ENCODE measurements around the gene HESX1. TPM values are rescaled to one million over a fixed set of nuclear protein-coding genes. Genes with fewer than 3 reads are reported as not detected.

HESX1 gene
- total and polyA plus RNA-seq, 7 donors = 0.82 to 3.6 (median 1.4) TPM; not detected in 4

GRCh38 chr3:57224856-57225255, 25.1 kb upstream of the HESX1 start:
- no peak for TF ChIP-seq POLR2A (IDR thresholded peaks at IDR 0.05)
- no peak for TF ChIP-seq EP300 (IDR thresholded peaks at IDR 0.05)
- TF ChIP-seq POLR2AphosphoS5 (IDR thresholded peaks at IDR 0.05) = no peak
- no peak for TF ChIP-seq CTCF (IDR thresholded peaks at IDR 0.05)
- WGBS, 2 donors = 61 to 78% methylated on average over 4 of the region's 4 CpGs
- peaks cover 0 to 22% (median 18%) of the 10 kb centered on the region in 4 donors for H3K4me1 ChIP-seq
- H3K27ac ChIP-seq = no peak overlapping the region
- H3K4me3 ChIP-seq = no peak overlapping the region
- no peaks in the 10 kb centered on the region for H3K27me3 ChIP-seq
- no peaks in the 10 kb centered on the region for H3K9me3 ChIP-seq
- DNase-seq = no peak
- intact Hi-C loops (cut with DNase I) = loop anchor here (5.0 kb wide), 2 partner anchors 228 to 543 kb away; partner anchors contain the start of gene TASOR
- no peaks in the 10 kb centered on the region for H3K36me3 ChIP-seq

- no peaks in the 10 kb centered on the region for H3K36me3 ChIP-seq
- no peaks in the 10 kb centered on the region for H3K27me3 ChIP-seq
- no peak overlapping the region for H3K27ac ChIP-seq
- no peak for DNase-seq
- TF ChIP-seq CTCF (IDR thresholded peaks at IDR 0.05) (no peak), POLR2A (IDR thresholded peaks at IDR 0.05) (no peak), POLR2AphosphoS5 (IDR thresholded peaks at IDR 0.05) (no peak), EP300 (IDR thresholded peaks at IDR 0.05) (no peak)
- 67 to 77% methylated on average over 2 of the region's 2 CpGs for WGBS, 2 donors
- H3K4me1 ChIP-seq = peaks cover 0 to 5% (median 3%) of the 10 kb centered on the region in 4 donors
- H3K9me3 ChIP-seq = no peaks in the 10 kb centered on the region
- intact Hi-C loops (cut with DNase I) = no loop called here
- H3K4me3 ChIP-seq = no peak overlapping the region
These were observed 22.1 kb upstream of the HESX1 start for GRCh38 chr3:57221883-57222282.

GRCh38 chr3:57206423-57206822, 6.6 kb upstream of the HESX1 start:
- no peak for TF ChIP-seq POLR2A (IDR thresholded peaks at IDR 0.05)
- no peak for DNase-seq
- no peak overlapping the region for H3K4me3 ChIP-seq
- WGBS, 2 donors = 88 to 95% methylated on average over 2 of the region's 2 CpGs
- intact Hi-C loops (cut with DNase I) = no loop called here
- no peak overlapping the region for H3K27ac ChIP-seq
- H3K4me1 ChIP-seq = no peaks in the 10 kb centered on the region
- H3K9me3 ChIP-seq = no peaks in the 10 kb centered on the region
- H3K27me3 ChIP-seq = no peaks in the 10 kb centered on the region
- no peaks in the 10 kb centered on the region for H3K36me3 ChIP-seq

GRCh38 chr3:57194641-57195040, 5.1 kb downstream of the HESX1 start:
- no peak for DNase-seq
- no peak overlapping the region for H3K27ac ChIP-seq
- TF ChIP-seq POLR2A (IDR thresholded peaks at IDR 0.05) = no peak
- TF ChIP-seq CTCF (IDR thresholded peaks at IDR 0.05) = no peak
- no peak for TF ChIP-seq EP300 (IDR thresholded peaks at IDR 0.05)
- TF ChIP-seq POLR2AphosphoS5 (IDR thresholded peaks at IDR 0.05) = no peak
- H3K27me3 ChIP-seq = peaks cover 0 to 6% (median 0%) of the 10 kb centered on the region in 3 donors
- H3K4me3 ChIP-seq = no peak overlapping the region
- no peaks in the 10 kb centered on the region for H3K9me3 ChIP-seq
- intact Hi-C loops (cut with DNase I) = no loop called here
- 90 to 95% methylated on average over 4 of the region's 4 CpGs for WGBS, 2 donors
- H3K4me1 ChIP-seq = no peaks in the 10 kb centered on the region
- no peaks in the 10 kb centered on the region for H3K36me3 ChIP-seq

GRCh38 chr3:57192028-57192427, 7.8 kb downstream of the HESX1 start:
- WGBS, 2 donors = 90 to 94% methylated on average over 3 of the region's 3 CpGs
- no peak for DNase-seq
- Histone ChIP-seq H3K27ac (no peak overlapping the region), H3K9me3 (no peaks in the 10 kb centered on the region), H3K4me1 (no peaks in the 10 kb centered on the region), H3K36me3 (no peaks in the 10 kb centered on the region), H3K4me3 (no peak overlapping the region), H3K27me3 (peaks cover 0 to 6% (median 0%) of the 10 kb centered on the region in 3 donors)
- no peak for TF ChIP-seq POLR2A (IDR thresholded peaks at IDR 0.05)
- TF ChIP-seq POLR2AphosphoS5 (IDR thresholded peaks at IDR 0.05) = no peak
- TF ChIP-seq CTCF (IDR thresholded peaks at IDR 0.05) = no peak
- no peak for TF ChIP-seq EP300 (IDR thresholded peaks at IDR 0.05)
- intact Hi-C loops (cut with DNase I) = no loop called here

All from sigmoid colon (tissue), 7 donors.